ENCODE measurements around the gene FAHD2B. TPM values are rescaled to one million over a fixed set of nuclear protein-coding genes. Genes with fewer than 3 reads are reported as not detected.
"Not testable (repeated sequence)": the region's sequence is repeated elsewhere in the genome, so short reads cannot be mapped to it uniquely, and the experiment has no call there.

FAHD2B gene
- total and polyA plus RNA-seq, 4 donors = 1.2 to 4.1 (median 2.2) TPM

- peak; percentile 54 for DNase-seq (ENCODE audit: low spot score)
- Histone ChIP-seq H3K4me3 (ENCODE audit: low read depth in 1 of 3, low read length in 3 of 3) (peak overlapping the region in 2 of 3 donors; percentile 56 to 59), H3K27ac (ENCODE audit: low read depth in 1 of 2, low read length in 2 of 2) (peak overlapping the region; percentile 63 to 79), H3K9ac (ENCODE audit: low read depth in 1 of 2, low read length in 2 of 2) (peak overlapping the region in 1 of 2 donors; percentile 68)
- not testable (repeated sequence) for H3K27me3 ChIP-seq (ENCODE audit: control insufficient read depth in 4 of 4, insufficient read depth in 4 of 4, low read length in 3 of 4); H3K4me1 ChIP-seq (ENCODE audit: control insufficient read depth in 4 of 4, insufficient read depth in 4 of 4, low read length in 3 of 4); H3K36me3 ChIP-seq (ENCODE audit: control insufficient read depth in 4 of 4, insufficient read depth in 3 of 4, low read depth in 1 of 4, low read length in 3 of 4); H3K9me3 ChIP-seq (ENCODE audit: control insufficient read depth in 4 of 4, low read length in 3 of 4)
- TF ChIP-seq RAD21 (IDR thresholded peaks at IDR 0.05) (peak; percentile 88), MAX (IDR thresholded peaks at IDR 0.05) (peak; percentile 19), CTCF (IDR thresholded peaks at IDR 0.05; ENCODE audit: low read depth, low read length, missing input control) (peak; percentile 75)
- under 1% methylated on average over 41 of the region's 44 CpGs for WGBS
These were observed 17.8 kb upstream of the FAHD2B start for GRCh38 chr2:97112320-97113049.

- H3K27ac ChIP-seq (ENCODE audit: low read depth in 1 of 2, low read length in 2 of 2); H3K4me1 ChIP-seq (ENCODE audit: control insufficient read depth in 4 of 4, insufficient read depth in 4 of 4, low read length in 3 of 4); H3K27me3 ChIP-seq (ENCODE audit: control insufficient read depth in 4 of 4, insufficient read depth in 4 of 4, low read length in 3 of 4); H3K9ac ChIP-seq (ENCODE audit: low read depth in 1 of 2, low read length in 2 of 2); DNase-seq (ENCODE audit: low spot score); H3K9me3 ChIP-seq (ENCODE audit: control insufficient read depth in 4 of 4, low read length in 3 of 4); H3K4me3 ChIP-seq (ENCODE audit: low read depth in 1 of 3, low read length in 3 of 3); H3K36me3 ChIP-seq (ENCODE audit: control insufficient read depth in 4 of 4, insufficient read depth in 3 of 4, low read depth in 1 of 4, low read length in 3 of 4): not testable (repeated sequence)
- 79% methylated on average over 9 of the region's 9 CpGs for WGBS
These were observed 16.6 kb upstream of the FAHD2B start for GRCh38 chr2:97111246-97111645.

GRCh38 chr2:97106878-97107277 lies 12.2 kb upstream of the FAHD2B start:
- H3K9ac ChIP-seq (ENCODE audit: low read depth in 1 of 2, low read length in 2 of 2); H3K27ac ChIP-seq (ENCODE audit: low read depth in 1 of 2, low read length in 2 of 2); H3K9me3 ChIP-seq (ENCODE audit: control insufficient read depth in 4 of 4, low read length in 3 of 4); H3K27me3 ChIP-seq (ENCODE audit: control insufficient read depth in 4 of 4, insufficient read depth in 4 of 4, low read length in 3 of 4); H3K4me3 ChIP-seq (ENCODE audit: low read depth in 1 of 3, low read length in 3 of 3); H3K4me1 ChIP-seq (ENCODE audit: control insufficient read depth in 4 of 4, insufficient read depth in 4 of 4, low read length in 3 of 4); DNase-seq (ENCODE audit: low spot score); H3K36me3 ChIP-seq (ENCODE audit: control insufficient read depth in 4 of 4, insufficient read depth in 3 of 4, low read depth in 1 of 4, low read length in 3 of 4): not testable (repeated sequence)
- 77% methylated on average over 2 of the region's 2 CpGs for WGBS

- not testable (repeated sequence) for H3K27ac ChIP-seq (ENCODE audit: low read depth in 1 of 2, low read length in 2 of 2); H3K4me3 ChIP-seq (ENCODE audit: low read depth in 1 of 3, low read length in 3 of 3); H3K9me3 ChIP-seq (ENCODE audit: control insufficient read depth in 4 of 4, low read length in 3 of 4); H3K4me1 ChIP-seq (ENCODE audit: control insufficient read depth in 4 of 4, insufficient read depth in 4 of 4, low read length in 3 of 4); H3K36me3 ChIP-seq (ENCODE audit: control insufficient read depth in 4 of 4, insufficient read depth in 3 of 4, low read depth in 1 of 4, low read length in 3 of 4); H3K27me3 ChIP-seq (ENCODE audit: control insufficient read depth in 4 of 4, insufficient read depth in 4 of 4, low read length in 3 of 4); DNase-seq (ENCODE audit: low spot score); H3K9ac ChIP-seq (ENCODE audit: low read depth in 1 of 2, low read length in 2 of 2)
- WGBS = 77% methylated on average over 3 of the region's 3 CpGs
These were observed 4.2 kb upstream of the FAHD2B start for GRCh38 chr2:97098786-97099372.

- no peaks in the 10 kb centered on the region for H3K27me3 ChIP-seq (ENCODE audit: control insufficient read depth in 4 of 4, insufficient read depth in 4 of 4, low read length in 3 of 4)
- no peaks in the 10 kb centered on the region for H3K36me3 ChIP-seq (ENCODE audit: control insufficient read depth in 4 of 4, insufficient read depth in 3 of 4, low read depth in 1 of 4, low read length in 3 of 4)
- H3K9me3 ChIP-seq (ENCODE audit: control insufficient read depth in 4 of 4, low read length in 3 of 4) = no peaks in the 10 kb centered on the region
- no peak for DNase-seq (ENCODE audit: low spot score)
- H3K27ac ChIP-seq (ENCODE audit: low read depth in 1 of 2, low read length in 2 of 2) = no peak overlapping the region
- no peaks in the 10 kb centered on the region for H3K4me1 ChIP-seq (ENCODE audit: control insufficient read depth in 4 of 4, insufficient read depth in 4 of 4, low read length in 3 of 4)
- TF ChIP-seq HNF4A (conservative IDR thresholded peaks at IDR 0.05) (no peak), RXRA (IDR thresholded peaks at IDR 0.05) (no peak), MAX (IDR thresholded peaks at IDR 0.05) (no peak), RAD21 (IDR thresholded peaks at IDR 0.05) (no peak), FOXA2 (IDR thresholded peaks at IDR 0.05) (no peak), JUND (IDR thresholded peaks at IDR 0.05) (no peak), SP1 (IDR thresholded peaks at IDR 0.05) (no peak), HNF4G (IDR thresholded peaks at IDR 0.05) (no peak)
- 87% methylated on average over 12 of the region's 12 CpGs for WGBS
- H3K4me3 ChIP-seq (ENCODE audit: low read depth in 1 of 3, low read length in 3 of 3) = no peak overlapping the region
- no peak overlapping the region for H3K9ac ChIP-seq (ENCODE audit: low read depth in 1 of 2, low read length in 2 of 2)
These were observed 979 bp upstream of the FAHD2B start for GRCh38 chr2:97095661-97096060.

- not testable (repeated sequence) for H3K4me3 ChIP-seq (ENCODE audit: low read depth in 1 of 3, low read length in 3 of 3); H3K9ac ChIP-seq (ENCODE audit: low read depth in 1 of 2, low read length in 2 of 2); H3K27me3 ChIP-seq (ENCODE audit: control insufficient read depth in 4 of 4, insufficient read depth in 4 of 4, low read length in 3 of 4); H3K9me3 ChIP-seq (ENCODE audit: control insufficient read depth in 4 of 4, low read length in 3 of 4); H3K4me1 ChIP-seq (ENCODE audit: control insufficient read depth in 4 of 4, insufficient read depth in 4 of 4, low read length in 3 of 4); H3K36me3 ChIP-seq (ENCODE audit: control insufficient read depth in 4 of 4, insufficient read depth in 3 of 4, low read depth in 1 of 4, low read length in 3 of 4); H3K27ac ChIP-seq (ENCODE audit: low read depth in 1 of 2, low read length in 2 of 2); DNase-seq (ENCODE audit: low spot score)
- 93% methylated on average over 4 of the region's 33 CpGs for WGBS
These were observed 505 bp downstream of the FAHD2B start for GRCh38 chr2:97093983-97094771.

Measured in liver (tissue), 9 donors.